Measurements from ENCODE around the gene VCP.

VCP gene

DNA sequence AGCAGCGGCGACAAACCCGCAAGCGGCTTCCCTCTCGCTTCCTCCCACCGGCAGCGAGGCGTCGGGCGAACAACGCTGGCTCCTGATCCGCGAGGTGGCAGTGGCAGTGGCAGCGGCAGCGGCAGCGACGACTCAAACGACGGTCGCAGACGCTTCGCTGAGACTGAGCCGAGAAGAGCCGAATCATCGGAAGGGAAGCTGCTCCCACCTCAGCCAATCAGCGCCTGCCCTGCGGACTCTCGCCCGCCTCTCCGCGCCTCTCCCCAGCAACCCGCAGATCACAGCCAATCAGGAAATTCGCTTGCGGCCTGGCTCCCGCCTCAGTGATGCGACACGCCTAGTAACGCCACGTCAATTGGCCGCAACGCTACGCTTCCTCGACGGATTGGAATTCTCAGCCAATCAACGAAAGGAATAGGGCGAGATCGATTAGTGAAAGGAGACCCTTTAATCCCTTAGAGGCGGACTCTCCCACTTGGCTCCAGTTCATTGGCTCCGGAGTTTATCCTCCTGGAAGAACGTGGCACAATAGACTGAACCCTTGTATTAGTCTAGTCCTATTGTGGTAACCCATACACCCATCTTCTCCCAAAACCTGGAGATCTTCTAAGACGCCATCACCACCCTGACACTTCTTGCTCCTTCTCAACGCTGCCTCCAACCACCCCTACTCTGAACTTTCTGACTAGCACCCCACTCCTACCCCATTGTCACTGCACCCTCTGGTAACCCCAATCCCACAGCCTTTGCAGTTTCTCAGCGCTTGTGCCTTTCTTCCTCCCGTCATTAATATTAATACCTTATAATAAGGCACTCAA is at the start of gene VCP:
VCP (minus strand) TSS at position 165 of the 818 bp plus-strand sequence. CDS start 272 bp downstream, outside the sequence.
- Mint-ChIP-seq H3K36me3 (ENCODE audit: low read depth) (peaks cover 53% of the 10 kb centered on the region), H3K27me3 (ENCODE audit: low read depth) (no peaks in the 10 kb centered on the region), H3K27ac (peak within 1 kb of the TSS; percentile 92), H3K4me3 (peak within 1 kb of the TSS; percentile 91), H3K4me1 (ENCODE audit: low read depth) (peaks cover 45% of the 10 kb centered on the region), H3K9me3 (no peaks in the 10 kb centered on the region)

DNA sequence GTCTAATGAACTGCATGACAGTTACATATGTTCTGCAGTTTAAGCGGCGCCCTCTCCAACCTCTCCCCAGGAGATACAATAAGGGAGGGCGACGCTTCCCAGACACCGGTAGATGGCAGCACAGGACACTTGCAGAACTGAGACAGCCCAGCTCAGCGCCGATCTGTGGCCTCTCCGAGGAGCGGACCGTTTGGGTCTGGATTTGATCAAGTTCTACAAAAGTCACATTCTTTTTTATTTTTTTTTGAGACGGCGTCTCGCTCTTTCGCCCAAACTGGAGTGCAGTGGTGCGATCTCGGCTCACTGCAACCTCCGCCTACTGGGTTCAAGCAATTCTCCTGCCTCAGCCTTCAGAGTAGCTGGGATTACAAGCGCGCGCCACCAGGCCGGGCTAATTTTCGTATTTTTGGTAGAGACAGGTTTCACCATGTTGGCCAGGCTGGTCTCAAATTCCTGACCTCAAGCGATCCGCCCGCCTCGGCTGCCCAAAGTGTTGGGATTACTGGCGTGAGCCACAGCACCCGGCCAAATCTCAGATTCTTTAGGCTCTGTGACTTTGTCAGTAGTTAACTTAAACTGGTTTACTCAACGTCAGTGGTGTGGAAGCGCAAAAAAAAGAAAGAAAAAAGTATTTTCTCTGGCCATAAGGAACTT is 44.6 kb upstream of the VCP start:
- Mint-ChIP-seq H3K27me3 (ENCODE audit: low read depth) (no peaks in the 10 kb centered on the region), H3K9me3 (no peaks in the 10 kb centered on the region), H3K4me3 (peak overlapping the region; percentile 99), H3K27ac (peak overlapping the region; percentile 95), H3K36me3 (ENCODE audit: low read depth) (peaks cover 4% of the 10 kb centered on the region), H3K4me1 (ENCODE audit: low read depth) (peaks cover 40% of the 10 kb centered on the region)

DNA sequence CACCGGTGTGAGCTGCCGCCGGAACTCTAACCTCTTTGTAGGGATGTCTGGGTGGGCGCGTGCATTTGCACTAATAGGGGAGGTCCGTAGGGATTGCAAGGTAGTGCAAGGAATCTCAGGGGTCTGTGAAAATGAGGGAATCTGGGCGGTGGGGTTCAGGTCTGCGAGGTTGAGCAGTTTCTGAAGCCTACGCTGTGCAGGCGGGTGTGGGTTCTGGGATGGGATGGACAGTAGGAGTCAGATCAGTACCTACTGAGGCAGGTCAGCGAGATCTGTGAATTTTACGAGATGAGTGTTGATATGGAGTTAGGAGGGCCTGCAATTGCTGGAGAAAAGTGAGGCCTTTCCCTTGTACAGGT is 44.1 kb upstream of the VCP start:
- peaks cover 4% of the 10 kb centered on the region for H3K36me3 Mint-ChIP-seq (ENCODE audit: low read depth)
- peaks cover 45% of the 10 kb centered on the region for H3K4me1 Mint-ChIP-seq (ENCODE audit: low read depth)
- H3K27me3 Mint-ChIP-seq (ENCODE audit: low read depth) = no peaks in the 10 kb centered on the region
- H3K27ac Mint-ChIP-seq = peak overlapping the region; percentile 95
- H3K4me3 Mint-ChIP-seq = peak overlapping the region; percentile 99
- H3K9me3 Mint-ChIP-seq = no peaks in the 10 kb centered on the region

DNA sequence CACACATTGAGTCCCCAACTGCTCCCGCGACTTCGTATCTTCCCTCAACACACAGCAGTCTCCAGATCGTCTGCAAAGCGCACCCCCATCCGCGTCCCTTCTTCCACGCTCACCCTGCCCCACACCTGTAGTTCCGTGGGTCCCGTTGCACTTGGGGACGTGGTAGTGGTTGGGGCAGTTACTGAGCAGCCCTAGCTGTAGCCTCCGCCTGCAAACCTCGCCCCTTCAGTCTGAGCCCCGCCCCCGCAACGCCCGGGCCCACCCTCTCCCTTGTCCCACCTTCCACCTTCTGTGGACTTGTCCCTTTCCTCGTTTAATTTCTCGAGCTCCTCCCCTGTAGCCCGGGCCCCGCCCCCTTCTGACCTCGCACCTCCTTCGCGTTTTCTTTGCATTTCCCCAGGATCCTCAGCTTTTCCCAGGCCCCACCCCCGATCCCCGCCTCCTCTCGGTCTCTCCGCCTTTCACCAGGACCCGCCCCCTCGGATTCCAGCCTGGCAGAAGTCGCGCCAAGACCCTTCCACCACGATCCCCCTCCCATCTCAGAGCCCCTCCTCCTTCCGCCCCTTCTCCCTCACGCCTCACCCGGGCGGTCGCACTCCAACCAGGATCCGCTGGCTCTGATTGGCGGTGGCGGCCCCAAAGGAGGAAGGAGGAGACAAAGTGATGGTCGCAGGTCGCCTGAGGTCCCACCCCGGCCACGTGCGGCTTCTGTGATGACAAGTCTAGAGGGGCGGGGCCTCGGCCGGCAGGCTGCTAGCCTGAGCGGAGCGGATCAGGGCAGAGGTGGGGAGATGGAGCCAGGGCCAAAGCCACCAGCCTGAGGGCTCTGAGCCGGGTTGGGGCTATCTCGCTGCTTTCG is 43.5 kb upstream of the VCP start, which contains the start of gene ATOSB:
ATOSB (minus strand) TSS at position 183 of the 859 bp plus-strand sequence. CDS start 7,588 bp downstream, outside the sequence.
- Mint-ChIP-seq H3K4me1 (ENCODE audit: low read depth) (peaks cover 47% of the 10 kb centered on the region), H3K27me3 (ENCODE audit: low read depth) (no peaks in the 10 kb centered on the region)

DNA sequence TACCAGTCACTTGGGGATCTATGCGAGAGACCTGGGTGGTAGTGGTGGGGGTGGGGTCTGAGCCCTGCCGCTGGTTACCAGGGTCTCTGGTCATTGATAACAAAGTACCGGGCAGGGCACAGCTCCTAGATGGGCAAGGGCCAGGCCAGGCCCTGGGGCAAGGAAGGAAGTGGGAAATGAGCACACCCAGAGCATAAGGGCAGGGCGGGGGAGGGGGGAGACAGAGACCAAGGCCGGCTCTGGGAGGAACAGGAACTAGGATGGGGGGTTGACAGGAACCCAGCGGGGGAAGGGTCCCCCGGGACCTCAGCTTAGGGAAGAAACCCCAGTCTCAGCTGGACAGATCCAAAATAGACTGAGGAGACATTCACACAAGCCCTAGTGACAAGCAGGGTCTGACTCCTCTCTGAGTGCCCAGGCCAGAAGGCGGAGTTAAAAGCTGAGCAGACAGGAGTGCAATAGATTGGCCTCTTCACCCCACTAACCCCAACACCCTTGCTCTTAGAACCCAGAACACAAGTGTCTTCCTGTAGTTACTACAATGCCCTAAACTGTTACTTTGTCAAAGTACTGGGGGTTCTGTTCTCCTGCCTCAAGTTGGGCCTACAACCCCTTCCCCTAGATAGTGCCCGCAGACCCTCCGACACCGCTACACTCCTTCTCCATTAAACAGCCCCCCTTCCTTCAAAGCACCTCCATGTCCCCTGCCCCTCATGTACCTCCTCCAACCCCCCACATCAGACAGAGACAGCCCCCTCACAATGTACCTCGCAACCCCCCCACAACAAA is 42.6 kb upstream of the VCP start:
- Mint-ChIP-seq H3K36me3 (ENCODE audit: low read depth) (peaks cover 4% of the 10 kb centered on the region), H3K27ac (peak overlapping the region; percentile 95), H3K4me1 (ENCODE audit: low read depth) (peaks cover 53% of the 10 kb centered on the region), H3K4me3 (peak overlapping the region; percentile 99), H3K9me3 (no peaks in the 10 kb centered on the region), H3K27me3 (ENCODE audit: low read depth) (no peaks in the 10 kb centered on the region)

More for the DNA sequence above, 43.5 kb upstream of the VCP start, which contains the start of gene ATOSB:
- peak within 1 kb of the TSS; percentile 99 for H3K4me3 Mint-ChIP-seq
- H3K27ac Mint-ChIP-seq = peak within 1 kb of the TSS; percentile 95
- H3K36me3 Mint-ChIP-seq (ENCODE audit: low read depth) = peaks cover 4% of the 10 kb centered on the region
- no peaks in the 10 kb centered on the region for H3K9me3 Mint-ChIP-seq

DNA sequence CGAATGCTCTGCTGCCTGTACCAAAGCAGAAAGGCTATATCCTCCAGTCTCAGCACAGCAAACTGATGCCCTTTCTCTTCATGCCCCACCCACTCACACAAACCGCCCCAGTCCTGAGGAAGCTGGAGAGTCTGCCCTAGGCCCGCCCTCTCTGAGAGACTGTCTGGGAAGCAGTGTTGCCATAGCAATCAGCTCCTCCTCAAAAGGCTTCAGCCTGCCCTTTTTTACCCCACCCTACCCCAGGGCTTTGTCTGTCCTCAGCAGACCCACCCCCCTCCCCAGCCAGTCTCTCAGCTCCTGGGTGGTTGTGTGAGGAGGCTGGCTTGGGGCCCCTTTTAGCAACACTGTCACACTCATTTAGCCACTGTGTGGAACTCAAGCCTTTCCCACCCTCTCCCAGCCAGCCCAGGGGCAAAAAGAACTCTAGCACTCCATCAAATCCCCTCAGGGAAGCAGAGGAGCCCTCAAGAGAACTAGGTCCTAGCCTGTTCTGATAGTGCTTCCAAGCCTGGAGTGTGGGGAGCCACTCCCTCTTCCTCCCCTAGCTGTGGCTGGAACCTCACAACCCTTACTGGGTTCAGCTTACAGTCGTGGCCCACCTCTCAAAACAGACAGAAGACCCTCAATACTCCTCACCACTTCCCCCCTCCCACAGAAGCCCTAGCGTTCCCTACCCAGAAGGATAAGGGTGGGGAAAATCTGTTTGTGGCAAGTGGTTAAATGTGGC is 41.9 kb upstream of the VCP start:
- H3K4me3 Mint-ChIP-seq = peak overlapping the region; percentile 99
- H3K27ac Mint-ChIP-seq = peak overlapping the region; percentile 95
- H3K36me3 Mint-ChIP-seq (ENCODE audit: low read depth) = peaks cover 4% of the 10 kb centered on the region
- H3K9me3 Mint-ChIP-seq = no peaks in the 10 kb centered on the region
- H3K27me3 Mint-ChIP-seq (ENCODE audit: low read depth) = no peaks in the 10 kb centered on the region
- peaks cover 56% of the 10 kb centered on the region for H3K4me1 Mint-ChIP-seq (ENCODE audit: low read depth)

DNA sequence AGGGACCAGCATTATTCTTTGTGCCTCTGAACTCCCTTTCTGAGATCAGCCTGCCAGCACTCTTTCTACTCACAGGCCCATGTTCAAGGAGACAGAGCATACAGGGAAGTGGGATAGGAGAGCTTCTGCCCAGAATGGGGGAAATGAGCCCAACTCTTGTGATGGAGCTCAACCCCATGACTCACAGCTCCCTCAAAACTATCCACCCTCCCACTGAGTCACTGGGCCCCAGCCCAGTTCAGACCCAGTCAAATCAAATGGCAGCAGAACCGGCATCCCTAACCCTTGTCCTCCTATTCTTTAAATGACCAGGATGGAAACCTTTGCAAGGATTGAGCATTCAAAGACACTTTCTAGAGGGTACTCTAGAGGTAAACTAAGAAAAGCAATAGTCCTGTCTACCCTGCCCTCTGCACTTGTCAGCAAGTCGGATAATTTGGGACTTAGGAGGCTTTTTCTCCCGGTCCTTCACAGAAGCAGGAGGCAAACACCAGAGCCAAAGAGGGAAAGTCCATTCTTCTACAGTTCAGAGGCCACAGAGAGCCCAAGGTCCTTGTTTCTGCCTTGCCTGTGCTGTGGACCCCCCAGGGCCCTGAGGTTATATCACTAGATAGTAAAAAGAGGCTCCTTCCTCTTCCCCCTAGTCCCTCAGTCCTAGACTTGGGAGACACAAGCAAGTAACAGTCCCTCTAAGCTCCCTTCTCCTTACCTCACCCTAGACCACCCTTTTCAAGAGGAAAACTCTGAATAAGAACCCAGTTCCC is 40.0 kb upstream of the VCP start:
- Mint-ChIP-seq H3K27ac (peak overlapping the region; percentile 86), H3K4me1 (ENCODE audit: low read depth) (peaks cover 61% of the 10 kb centered on the region), H3K27me3 (ENCODE audit: low read depth) (no peaks in the 10 kb centered on the region), H3K4me3 (peak overlapping the region; percentile 78), H3K9me3 (no peaks in the 10 kb centered on the region), H3K36me3 (ENCODE audit: low read depth) (peaks cover 9% of the 10 kb centered on the region)

DNA sequence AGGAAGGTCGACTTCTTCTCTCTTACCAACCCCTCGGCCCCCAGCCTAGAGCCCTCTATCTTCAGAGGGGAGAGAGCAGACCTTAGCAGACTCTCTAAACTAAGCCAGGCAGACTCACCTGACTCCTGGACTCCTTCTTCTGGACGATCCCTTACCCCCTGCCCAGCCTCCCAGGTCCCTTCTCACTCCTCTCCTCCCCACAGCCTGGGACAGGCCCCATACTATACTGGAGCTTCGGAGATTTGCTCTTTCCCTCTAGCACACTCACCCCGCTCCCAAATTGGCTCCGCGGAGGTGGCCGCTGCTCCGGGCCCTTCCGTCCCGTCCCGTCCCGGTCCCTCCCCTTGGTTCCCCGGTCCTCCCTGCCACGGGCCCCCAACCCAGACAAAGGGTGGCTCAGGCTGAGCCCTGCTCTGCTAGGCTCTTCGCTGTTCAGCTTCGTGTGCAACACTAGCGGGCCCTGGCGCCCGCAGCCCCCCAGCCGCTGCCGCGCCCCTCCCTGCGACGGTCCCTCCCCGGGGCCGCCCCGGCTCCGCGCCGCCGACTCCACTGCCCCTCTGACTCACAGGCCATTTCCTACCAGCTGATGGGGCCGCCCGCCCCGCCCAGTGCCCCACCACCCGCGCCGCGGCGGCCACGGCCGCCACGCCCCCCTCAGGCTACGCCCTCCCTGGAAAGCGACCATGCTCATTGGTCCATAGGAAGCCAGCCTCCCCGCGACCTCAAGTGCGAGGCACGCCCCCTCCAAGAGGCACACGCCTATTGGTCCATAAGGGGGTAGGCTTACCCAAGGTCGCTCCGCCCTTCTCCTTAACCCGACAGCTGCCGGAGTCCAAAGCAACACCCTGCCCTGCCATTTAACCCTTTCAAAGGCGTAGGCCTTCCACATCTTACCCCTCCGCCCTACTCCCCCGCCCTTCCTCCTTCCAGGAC is 38.8 kb upstream of the VCP start:
- peak overlapping the region; percentile 78 for H3K4me3 Mint-ChIP-seq
- no peaks in the 10 kb centered on the region for H3K9me3 Mint-ChIP-seq
- peaks cover 53% of the 10 kb centered on the region for H3K4me1 Mint-ChIP-seq (ENCODE audit: low read depth)
- H3K36me3 Mint-ChIP-seq (ENCODE audit: low read depth) = peaks cover 9% of the 10 kb centered on the region
- no peaks in the 10 kb centered on the region for H3K27me3 Mint-ChIP-seq (ENCODE audit: low read depth)
- peak overlapping the region; percentile 86 for H3K27ac Mint-ChIP-seq

DNA sequence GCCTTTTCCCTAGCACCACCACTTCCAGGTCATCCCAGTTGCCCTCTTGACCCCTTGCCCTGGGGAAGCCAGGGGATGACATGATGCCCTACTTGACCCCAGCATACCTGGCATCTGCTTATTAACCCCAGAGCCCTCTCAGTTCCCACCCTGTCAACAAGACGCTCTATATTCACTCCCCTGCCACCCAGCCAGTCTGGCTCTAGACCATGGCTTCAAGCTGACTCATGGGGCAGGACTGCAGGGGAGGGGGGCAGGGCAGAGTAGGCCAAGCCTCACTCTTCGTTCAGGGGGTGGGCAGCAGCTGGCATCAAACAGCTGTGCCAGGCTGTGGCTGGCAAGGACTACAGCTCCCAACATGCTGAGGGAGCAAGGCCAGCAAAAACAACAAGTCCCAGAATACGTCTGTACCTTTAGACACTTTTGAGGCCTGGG is 37.9 kb upstream of the VCP start:
- H3K9me3 Mint-ChIP-seq = no peaks in the 10 kb centered on the region
- H3K4me1 Mint-ChIP-seq (ENCODE audit: low read depth) = peaks cover 49% of the 10 kb centered on the region
- H3K36me3 Mint-ChIP-seq (ENCODE audit: low read depth) = peaks cover 14% of the 10 kb centered on the region
- peak overlapping the region; percentile 33 for H3K4me3 Mint-ChIP-seq
- H3K27ac Mint-ChIP-seq = no peak overlapping the region
- H3K27me3 Mint-ChIP-seq (ENCODE audit: low read depth) = no peaks in the 10 kb centered on the region

DNA sequence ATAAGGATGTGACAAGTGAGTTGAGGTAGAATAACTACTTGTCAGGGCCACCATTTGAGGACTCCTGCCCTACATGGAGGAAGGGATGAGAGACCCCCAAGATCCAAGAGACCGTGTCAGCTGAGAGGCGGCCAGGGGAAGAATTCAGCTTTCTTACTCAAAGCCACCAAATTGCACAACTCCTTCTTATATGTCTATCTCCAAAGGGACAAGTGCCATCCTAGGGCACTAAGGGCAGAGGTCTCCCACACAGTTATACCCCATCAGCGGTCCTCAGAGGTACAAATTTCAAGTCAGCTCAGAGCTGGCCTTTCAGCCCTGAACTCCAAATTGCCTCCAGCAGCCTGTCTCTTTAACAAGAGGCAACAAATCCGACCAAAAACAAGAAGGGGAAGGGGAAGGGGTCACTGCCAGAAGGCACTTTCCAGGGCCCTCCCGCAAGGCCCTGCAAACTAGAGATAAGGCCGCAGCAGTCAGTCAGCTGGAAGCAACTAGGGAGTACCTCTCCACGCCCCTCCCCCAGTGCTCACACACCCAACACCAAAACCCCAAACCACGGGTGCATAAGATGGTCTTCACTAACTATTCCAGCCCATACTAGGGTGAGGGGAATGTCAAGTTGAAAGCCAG is 36.6 kb upstream of the VCP start:
- Mint-ChIP-seq H3K27ac (no peak overlapping the region), H3K9me3 (no peaks in the 10 kb centered on the region), H3K36me3 (ENCODE audit: low read depth) (peaks cover 21% of the 10 kb centered on the region), H3K4me1 (ENCODE audit: low read depth) (peaks cover 37% of the 10 kb centered on the region), H3K4me3 (no peak overlapping the region), H3K27me3 (ENCODE audit: low read depth) (no peaks in the 10 kb centered on the region)

DNA sequence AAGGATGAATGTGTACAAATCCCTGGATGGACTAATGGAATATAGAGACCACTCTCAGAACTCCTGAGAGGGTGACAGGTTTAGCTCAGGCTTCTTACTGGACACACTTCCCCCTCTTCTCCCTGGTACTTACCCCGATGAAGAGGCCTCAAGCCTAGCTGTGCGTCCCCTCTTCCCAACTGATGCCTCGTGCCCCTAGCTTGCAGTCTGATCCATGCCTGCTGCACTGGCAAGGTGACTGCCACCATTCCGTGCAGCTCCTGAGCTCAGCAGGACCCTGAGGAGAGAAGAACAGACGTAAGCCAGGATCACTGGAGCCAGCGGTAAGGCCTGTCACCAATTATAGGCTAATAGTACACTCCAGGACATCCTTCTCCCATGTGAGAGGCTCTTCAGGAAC is 36.0 kb upstream of the VCP start:
- Mint-ChIP-seq H3K4me3 (no peak overlapping the region), H3K27me3 (ENCODE audit: low read depth) (no peaks in the 10 kb centered on the region), H3K36me3 (ENCODE audit: low read depth) (peaks cover 17% of the 10 kb centered on the region), H3K4me1 (ENCODE audit: low read depth) (peaks cover 36% of the 10 kb centered on the region), H3K27ac (no peak overlapping the region), H3K9me3 (no peaks in the 10 kb centered on the region)
